Adrenal gland (tissue), 12 donors: ENCODE results near the gene ZNF140. TPM values are rescaled to one million over a fixed set of nuclear protein-coding genes. Genes with fewer than 3 reads are reported as not detected.

Experiments used
- DNase-seq, 7 donors: peaks; one replicate each; pipeline ENCODE4 v3.0.0-alpha.2; 2019 to 2020
- H3K27ac ChIP-seq, 5 donors: fragments of 200-600 bp; sonication (generic) in 4 of 5; 1 replicate in 3 of 5; 2 replicates in 2 of 5; pipeline versions ENCODE4 v1.5.1 to v1.8.0; 2016 to 2020; ENCODE audit warnings: mild to moderate bottlenecking in 1 of 5
- H3K27me3 ChIP-seq: fragments of 200-600 bp; 2 replicates; pipeline ENCODE4 v1.8.0; 2021
- H3K36me3 ChIP-seq, 2 donors: fragments of 200-600 bp; replicated peaks in 1 of 2; 1 replicate in 1 of 2; 2 replicates in 1 of 2; pipeline versions ENCODE4 v1.5.1 to v1.8.0; 2018 to 2022
- H3K4me1 ChIP-seq, 2 donors: fragments of 200-600 bp; replicated peaks in 1 of 2; 1 replicate in 1 of 2; 2 replicates in 1 of 2; pipeline versions ENCODE4 v1.5.1 to v1.8.0; 2018 to 2021
- H3K4me3 ChIP-seq, 4 donors: fragments of 200-600 bp; sonication (generic) in 3 of 4; one replicate each; pipeline ENCODE4 v1.5.1; 2016 to 2018
- H3K9me3 ChIP-seq, 3 donors: fragments of 200-600 bp; sonication (generic) in 1 of 3; replicated peaks in 1 of 3; 1 replicate in 2 of 3; 2 replicates in 1 of 3; pipeline versions ENCODE4 v1.5.1 to v1.8.0; 2016 to 2021
- WGBS, 4 donors: extraction: QIAGEN DNeasy Blood & Tissue Kit in 2 of 4; methylation state at CpG; one replicate each; pipeline versions ENCODE4 v1.1.5 to v1.1.7; 2013 to 2017; 5-methylcytosine and 5-hydroxymethylcytosine counted together
- intact Hi-C, 2 donors: fragments of 100-400 bp; cut with DNase I; formaldehyde crosslinking; loops; one replicate each; pipeline versions ENCODE4 v1.14.1 to v1.15.0; 2022 to 2023
- polyA plus RNA-seq, 3 donors: library from polyadenylated mRNA; stranded (reverse); fragments of 200-250 nt in 2 of 3; fragments of 350-450 nt in 1 of 3; fragmentation: Illumina TruSeq in 1 of 3; extraction: RNeasy Lipid Tissue Mini Kit (QIAGEN cat#74804) in 1 of 3; gene quantifications; one replicate each; pipeline ENCODE4 v1.2.3, GENCODE V29; 2013 to 2014
- total RNA-seq, 9 donors: library from RNA; depleted of rRNA in 4 of 9; stranded (reverse); fragments of >200 nt in 4 of 9; fragments of 120-200 nt in 1 of 9; fragmentation: NEBNext Ultra II Directional in 1 of 9; extraction: Animal tissue kit (Norgen Biotek cat#: 25700) in 1 of 9; gene quantifications; one replicate each; pipeline versions ENCODE4 v1.1.0 to v1.2.4, GENCODE V29; 2013 to 2023
- TF ChIP-seq, protein P1 (sequence below), 6 experiments: fragments of 450-650 bp in 4 of 6; fragments of 200-600 bp in 2 of 6; sonication (generic) in 1 of 6; IDR thresholded peaks; 1 replicate in 5 of 6; 2 replicates in 1 of 6; pipeline versions ENCODE4 v1.5.1 to v1.8.0; 2016 to 2021; ENCODE audit warnings: antibody characterized with exemption in 6 of 6, mild to moderate bottlenecking in 2 of 6, moderate library complexity in 1 of 6
- donor health status: healthy with polysubstance abuse.
- donor health status: Bipolar disorder and iron deficiency.
- donor health status: DM: yes; HTN: yes; CAD: no.
- donor health status: DM: no; HTN: no; CAD: no.
- donor health status: DM: no; HTN: no; CAD: no.
- donor health status: DM: yes; HTN: yes; CAD: no.

The ZNF140 gene
- total and polyA plus RNA-seq, 12 donors = 6.5 to 37.3 (median 19.9) TPM

DNA sequence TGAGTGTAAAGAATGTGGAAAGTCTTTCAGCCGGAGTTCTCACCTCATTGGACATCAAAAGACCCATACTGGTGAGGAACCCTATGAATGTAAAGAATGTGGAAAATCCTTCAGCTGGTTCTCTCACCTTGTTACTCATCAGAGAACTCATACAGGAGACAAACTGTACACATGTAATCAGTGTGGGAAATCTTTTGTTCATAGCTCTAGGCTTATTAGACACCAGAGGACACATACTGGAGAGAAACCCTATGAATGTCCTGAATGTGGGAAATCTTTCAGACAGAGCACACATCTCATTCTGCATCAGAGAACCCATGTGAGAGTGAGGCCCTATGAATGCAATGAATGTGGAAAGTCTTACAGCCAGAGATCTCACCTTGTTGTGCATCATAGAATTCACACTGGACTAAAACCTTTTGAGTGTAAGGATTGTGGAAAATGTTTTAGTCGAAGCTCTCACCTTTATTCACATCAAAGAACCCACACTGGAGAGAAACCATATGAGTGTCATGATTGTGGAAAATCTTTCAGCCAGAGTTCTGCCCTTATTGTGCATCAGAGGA is 75.5 kb downstream of the ZNF140 start:
- no peaks in the 10 kb centered on the region for H3K27me3 ChIP-seq
- no peaks in the 10 kb centered on the region for H3K4me1 ChIP-seq
- 95 to 100% (median 96%) methylated on average over 2 of the region's 2 CpGs for WGBS, 4 donors
- peak overlapping the region in 1 of 4 donors; percentile 5 for H3K4me3 ChIP-seq
- H3K27ac ChIP-seq = no peak overlapping the region
- peaks cover 0 to 41% of the 10 kb centered on the region in 2 donors for H3K36me3 ChIP-seq
- intact Hi-C loops = no loop called here
- H3K9me3 ChIP-seq = peaks cover 11 to 99% (median 47%) of the 10 kb centered on the region in 3 donors
- TF ChIP-seq, protein P1, sequence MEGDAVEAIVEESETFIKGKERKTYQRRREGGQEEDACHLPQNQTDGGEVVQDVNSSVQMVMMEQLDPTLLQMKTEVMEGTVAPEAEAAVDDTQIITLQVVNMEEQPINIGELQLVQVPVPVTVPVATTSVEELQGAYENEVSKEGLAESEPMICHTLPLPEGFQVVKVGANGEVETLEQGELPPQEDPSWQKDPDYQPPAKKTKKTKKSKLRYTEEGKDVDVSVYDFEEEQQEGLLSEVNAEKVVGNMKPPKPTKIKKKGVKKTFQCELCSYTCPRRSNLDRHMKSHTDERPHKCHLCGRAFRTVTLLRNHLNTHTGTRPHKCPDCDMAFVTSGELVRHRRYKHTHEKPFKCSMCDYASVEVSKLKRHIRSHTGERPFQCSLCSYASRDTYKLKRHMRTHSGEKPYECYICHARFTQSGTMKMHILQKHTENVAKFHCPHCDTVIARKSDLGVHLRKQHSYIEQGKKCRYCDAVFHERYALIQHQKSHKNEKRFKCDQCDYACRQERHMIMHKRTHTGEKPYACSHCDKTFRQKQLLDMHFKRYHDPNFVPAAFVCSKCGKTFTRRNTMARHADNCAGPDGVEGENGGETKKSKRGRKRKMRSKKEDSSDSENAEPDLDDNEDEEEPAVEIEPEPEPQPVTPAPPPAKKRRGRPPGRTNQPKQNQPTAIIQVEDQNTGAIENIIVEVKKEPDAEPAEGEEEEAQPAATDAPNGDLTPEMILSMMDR (IDR thresholded peaks at IDR 0.05) = no peak
- DNase-seq = no peak

Other genes starting within 250 kb of the ZNF140 start
- gene CHFR, start 193.3 kb upstream of the ZNF140 start, total RNA-seq = 10 to 100 TPM; 14.9 to 37.6 (median 26.5) TPM
- 10 to 100 TPM; 17.8 to 54.4 (median 41.8) TPM for gene CHFR, start 193.3 kb upstream of the ZNF140 start, polyA plus RNA-seq
- gene ZNF605, start 124.6 kb upstream of the ZNF140 start, total RNA-seq = 10 to 100 TPM in 4 of 9 donors, 1 to 10 TPM in 5; 3.7 to 16.3 (median 9.0) TPM
- 10 to 100 TPM in 1 of 3 donors, 1 to 10 TPM in 2; 2.7 to 12.8 (median 6.3) TPM for gene ZNF605, start 124.6 kb upstream of the ZNF140 start, polyA plus RNA-seq
- 10 to 100 TPM in 4 of 9 donors, 1 to 10 TPM in 5; 1.1 to 13.4 (median 9.2) TPM for gene ZNF26, start 94.6 kb upstream of the ZNF140 start, total RNA-seq
- gene ZNF26, start 94.6 kb upstream of the ZNF140 start, polyA plus RNA-seq = 1 to 10 TPM; 2.9 to 5.0 (median 4.2) TPM
- gene ZNF84, start 43.4 kb upstream of the ZNF140 start, total RNA-seq = 10 to 100 TPM in 8 of 9 donors, 1 to 10 TPM in 1; 8.0 to 42.3 (median 20.2) TPM
- gene ZNF84, start 43.4 kb upstream of the ZNF140 start, polyA plus RNA-seq = 10 to 100 TPM; 14.8 to 22.2 (median 17.0) TPM
- gene ZNF891, start 49.4 kb downstream of the ZNF140 start, total RNA-seq = 1 to 10 TPM in 8 of 9 donors, under 1 TPM in 1; 0.69 to 3.0 (median 1.9) TPM
- gene ZNF891, start 49.4 kb downstream of the ZNF140 start, polyA plus RNA-seq = 1 to 10 TPM in 2 of 3 donors, under 1 TPM in 1; 0.51 to 1.8 (median 1.2) TPM
- 10 to 100 TPM in 4 of 9 donors, 1 to 10 TPM in 5; 3.5 to 25.2 (median 8.8) TPM for gene ZNF10, start 49.7 kb downstream of the ZNF140 start, total RNA-seq
- gene ZNF10, start 49.7 kb downstream of the ZNF140 start, polyA plus RNA-seq = 10 to 100 TPM; 10.7 to 18.6 (median 13.0) TPM
- gene ZNF268, start 100.6 kb downstream of the ZNF140 start, total RNA-seq = 10 to 100 TPM in 8 of 9 donors, 1 to 10 TPM in 1; 9.7 to 49.2 (median 23.4) TPM
- 10 to 100 TPM in 1 of 3 donors, 1 to 10 TPM in 2; 3.9 to 25.8 (median 4.2) TPM for gene ZNF268, start 100.6 kb downstream of the ZNF140 start, polyA plus RNA-seq
- gene ANHX, start 155.0 kb downstream of the ZNF140 start, total RNA-seq = not detected
- not detected for gene ANHX, start 155.0 kb downstream of the ZNF140 start, polyA plus RNA-seq